ENCODE measurements around the gene CLEC4D. TPM values are rescaled to one million over a fixed set of nuclear protein-coding genes. Genes with fewer than 3 reads are reported as not detected.

Gene CLEC4D
- total and polyA plus RNA-seq, 2 of the 8 experiments (the other 6 are each of a cell fraction or from before 2014, with no cell fraction given) = 0.14 TPM; not detected in 1

DNA sequence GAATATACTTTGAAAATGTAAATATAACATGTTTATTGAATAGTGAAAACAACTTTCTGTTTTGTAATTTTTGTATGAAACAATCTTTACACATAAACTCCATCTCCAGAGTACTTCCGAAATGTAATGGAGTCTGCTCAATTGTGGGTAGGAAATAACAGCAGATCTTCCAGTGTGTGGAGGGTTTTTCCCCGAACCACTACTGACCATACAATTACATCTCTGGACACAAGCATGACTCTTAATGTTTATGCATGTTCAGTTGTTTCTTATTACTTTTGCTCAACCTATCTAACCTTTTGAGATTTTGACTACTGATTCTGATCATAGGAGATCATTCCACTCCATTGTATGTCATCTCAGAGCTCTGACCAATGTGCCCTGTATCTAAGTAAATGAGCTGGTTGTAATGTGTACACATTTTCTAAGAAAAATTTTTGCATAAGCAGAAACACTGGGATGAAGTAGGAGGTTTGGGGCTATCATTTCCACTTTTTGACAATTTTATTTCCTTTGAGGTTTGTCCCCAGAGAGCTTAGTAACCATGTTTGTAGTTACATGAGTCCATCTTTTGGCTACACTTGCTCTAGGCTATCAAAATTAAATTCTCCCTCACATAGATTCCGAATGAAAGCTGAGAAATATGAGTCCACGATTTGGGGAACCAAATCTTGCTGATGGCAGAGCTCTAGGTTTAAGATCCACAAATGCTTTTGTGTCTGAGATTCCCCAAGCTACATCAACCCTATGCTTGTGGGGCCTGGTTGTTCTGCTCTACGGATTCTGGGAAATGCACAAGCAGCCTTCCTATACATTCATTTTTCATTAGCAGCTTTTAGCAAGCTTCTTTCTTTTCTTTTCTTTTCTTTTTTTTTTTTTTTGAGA lies 21.4 kb upstream of the CLEC4D start:
- DNase-seq (ENCODE audit: low read depth in 1 of 2, low spot score in 2 of 2) (no peak), FAIRE-seq (no peak)
- Histone ChIP-seq H3K56ac (replicated peaks; ENCODE audit: insufficient read length, low read depth, low read length) (no peak overlapping the region), H3K79me2 (ENCODE audit: control insufficient read depth in 1 of 2, insufficient read depth in 2 of 2, low read length in 2 of 2) (no peaks in the 10 kb centered on the region), H4K8ac (ENCODE audit: extremely low read depth, insufficient read depth, low read length) (no peak overlapping the region), H2BK12ac (ENCODE audit: low read depth, low read length) (no peak overlapping the region), H2AK5ac (ENCODE audit: low read depth, low read length) (no peak overlapping the region), H3K4me2 (ENCODE audit: insufficient read depth in 1 of 2, low read depth in 2 of 2, low read length in 2 of 2) (no peak overlapping the region), H4K91ac (replicated peaks; ENCODE audit: insufficient read length, low read length) (no peak overlapping the region), H2BK20ac (ENCODE audit: low read length) (no peak overlapping the region), H2BK120ac (replicated peaks; ENCODE audit: low read depth, low read length) (no peak overlapping the region), H4K20me1 (replicated peaks in 1 of 2; ENCODE audit: control insufficient read depth in 1 of 2, insufficient read depth in 2 of 2, low read length in 2 of 2) (no peaks in the 10 kb centered on the region), H3K79me1 (ENCODE audit: low read depth, low read length) (no peaks in the 10 kb centered on the region), H2BK15ac (ENCODE audit: low read length) (no peak overlapping the region), H3K9ac (replicated peaks in 1 of 4; ENCODE audit: extremely low read depth in 1 of 4, low read depth in 3 of 4, low read length in 3 of 4) (no peak overlapping the region), H3K23ac (ENCODE audit: insufficient read length) (no peak overlapping the region), H3K4ac (replicated peaks; ENCODE audit: insufficient read length, low read depth, low read length) (no peak overlapping the region), H3K18ac (ENCODE audit: extremely low read depth, low read length) (no peak overlapping the region), H2AFZ (ENCODE audit: low read length) (no peak overlapping the region), H2BK5ac (ENCODE audit: low read depth, low read length) (no peak overlapping the region), H3K23me2 (ENCODE audit: low read depth, low read length) (no peaks in the 10 kb centered on the region), H3K14ac (ENCODE audit: insufficient read length) (no peak overlapping the region), H3K27me3 (replicated peaks in 1 of 4; ENCODE audit: control insufficient read depth in 3 of 4, extremely low read depth in 1 of 4, insufficient read depth in 3 of 4, low read length in 3 of 4) (no peaks in the 10 kb centered on the region), H3K4me1 (replicated peaks in 1 of 4; ENCODE audit: control insufficient read depth in 3 of 4, insufficient read depth in 4 of 4, low read length in 3 of 4) (peaks cover 0 to 5% (median 2%) of the 10 kb centered on the region in 4 experiments; a peak in 5 of 7 replicates), H3K36me3 (ENCODE audit: control insufficient read depth in 2 of 4, insufficient read depth in 4 of 4, low read length in 3 of 4) (no peaks in the 10 kb centered on the region; a peak in 1 of 8 replicates), H3K27ac (ENCODE audit: low read depth, low read length) (no peak overlapping the region), H3K9me3 (ENCODE audit: insufficient read depth in 2 of 2, low read depth in 1 of 2, low read length in 1 of 2) (no peaks in the 10 kb centered on the region; a peak in 1 of 4 replicates), H4K5ac (ENCODE audit: insufficient read length, low read depth, low read length) (no peak overlapping the region), H3K4me3 (ENCODE audit: extremely low read depth in 1 of 4, insufficient read depth in 2 of 4, low read depth in 3 of 4, low read length in 4 of 4) (no peak overlapping the region)
- ChIA-PET CTCF (ENCODE audit: partially characterized antibody) (interaction anchor here (0.9 to 1.1 kb wide), 2 partner anchors 10 to 63 kb away, joined by 3 to 5 read pairs; no protein-coding TSS in a partner anchor), POLR2A (ENCODE audit: partially characterized antibody) (no interaction called here)
- TF ChIP-seq BACH1 (IDR thresholded peaks at IDR 0.05; ENCODE audit: low read length) (no peak), JUN (IDR thresholded peaks at IDR 0.05; ENCODE audit: low read depth, low read length) (no peak), TEAD4 (IDR thresholded peaks at IDR 0.05; ENCODE audit: low read depth, low read length) (no peak), RXRA (IDR thresholded peaks at IDR 0.05; ENCODE audit: insufficient read depth, low read depth, low read length) (no peak), TAF7 (optimal IDR thresholded peaks at IDR 0.05; ENCODE audit: borderline replicate concordance, low read depth, low read length) (no peak)
- 89% methylated on average over 5 of the region's 5 CpGs; no CpG with 5 or more reads in 1 of the 2 experiments for WGBS, 2 experiments (ENCODE audit: extremely low coverage in 1 of 2, insufficient coverage in 1 of 2, insufficient read length in 1 of 2, insufficient replicate concordance in 2 of 2, low coverage in 1 of 2, low lambda C conversion rate in 2 of 2, missing lambda C conversion rate in 1 of 2)

Data from H1 (cell line).